ENCODE results near the gene TDG. TPM values are rescaled to one million over a fixed set of nuclear protein-coding genes. Genes with fewer than 3 reads are reported as not detected.
"Not testable (repeated sequence)": the region's sequence is repeated elsewhere in the genome, so short reads cannot be mapped to it uniquely, and the experiment has no call there.

Gene TDG
- total RNA-seq, 6 donors from 2014 or later, result 14.8 to 24.5 (median 17.4) TPM

DNA sequence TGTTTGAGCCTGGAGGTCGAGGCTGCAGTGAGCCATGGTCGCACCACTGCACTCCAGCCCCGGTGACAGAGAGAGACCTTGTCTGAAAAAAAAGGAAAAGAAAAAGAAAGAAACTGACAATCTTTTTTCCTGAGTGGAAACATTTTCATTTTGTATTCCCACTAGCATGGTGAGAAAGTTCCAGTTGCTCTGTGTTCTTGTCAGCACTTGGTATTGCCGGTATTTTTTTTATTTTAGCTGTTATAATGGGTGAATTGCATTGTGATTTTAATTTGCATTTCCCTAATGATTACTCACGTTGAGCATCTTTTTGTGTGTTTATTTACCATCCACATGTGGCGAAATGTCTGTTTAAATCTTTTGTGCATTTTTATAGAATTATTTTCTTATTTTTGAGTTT lies 58.7 kb downstream of the TDG start:
- ATAC-seq (ENCODE audit: low FRiP score in 2 of 2), result no peak
- no peaks in the 10 kb centered on the region for H3K4me1 ChIP-seq
- no peaks in the 10 kb centered on the region for H3K36me3 ChIP-seq
- no peaks in the 10 kb centered on the region for H3K9me3 ChIP-seq
- no peak overlapping the region for H3K27ac ChIP-seq
- no peak for TF ChIP-seq POLR2A (IDR thresholded peaks at IDR 0.05)
- H3K4me3 ChIP-seq, result no peak overlapping the region
- no peak for DNase-seq
- WGBS, 2 donors, result 91 to 97% methylated on average over 6 of the region's 6 CpGs
- no peaks in the 10 kb centered on the region for H3K27me3 ChIP-seq

DNA sequence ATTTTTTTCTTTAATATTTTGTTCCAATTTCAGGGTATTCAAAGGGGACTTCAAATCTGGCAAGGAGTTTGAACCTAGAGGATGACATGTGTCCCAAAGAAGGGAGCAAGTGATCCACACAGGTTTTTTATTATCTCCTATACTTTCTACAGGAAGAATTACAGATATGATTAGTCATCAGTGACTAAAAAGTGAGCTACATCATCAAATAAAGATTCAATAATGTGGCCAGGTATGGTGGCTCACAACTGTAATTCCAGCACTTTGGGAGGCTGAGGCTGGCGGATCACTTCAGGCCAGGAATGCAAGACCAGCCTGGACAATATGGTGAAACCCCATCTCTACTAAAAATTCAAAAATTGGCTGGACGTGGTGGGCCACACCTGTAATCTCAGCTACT lies 60.1 kb downstream of the TDG start:
- H3K4me1 ChIP-seq, result no peaks in the 10 kb centered on the region
- H3K9me3 ChIP-seq, result no peaks in the 10 kb centered on the region
- 89 to 90% methylated on average over 2 of the region's 2 CpGs for WGBS, 2 donors
- DNase-seq, result no peak
- ATAC-seq (ENCODE audit: low FRiP score in 2 of 2), result no peak
- no peaks in the 10 kb centered on the region for H3K36me3 ChIP-seq
- H3K27me3 ChIP-seq, result no peaks in the 10 kb centered on the region
- H3K4me3 ChIP-seq, result no peak overlapping the region
- H3K27ac ChIP-seq, result no peak overlapping the region
- TF ChIP-seq, protein P1, sequence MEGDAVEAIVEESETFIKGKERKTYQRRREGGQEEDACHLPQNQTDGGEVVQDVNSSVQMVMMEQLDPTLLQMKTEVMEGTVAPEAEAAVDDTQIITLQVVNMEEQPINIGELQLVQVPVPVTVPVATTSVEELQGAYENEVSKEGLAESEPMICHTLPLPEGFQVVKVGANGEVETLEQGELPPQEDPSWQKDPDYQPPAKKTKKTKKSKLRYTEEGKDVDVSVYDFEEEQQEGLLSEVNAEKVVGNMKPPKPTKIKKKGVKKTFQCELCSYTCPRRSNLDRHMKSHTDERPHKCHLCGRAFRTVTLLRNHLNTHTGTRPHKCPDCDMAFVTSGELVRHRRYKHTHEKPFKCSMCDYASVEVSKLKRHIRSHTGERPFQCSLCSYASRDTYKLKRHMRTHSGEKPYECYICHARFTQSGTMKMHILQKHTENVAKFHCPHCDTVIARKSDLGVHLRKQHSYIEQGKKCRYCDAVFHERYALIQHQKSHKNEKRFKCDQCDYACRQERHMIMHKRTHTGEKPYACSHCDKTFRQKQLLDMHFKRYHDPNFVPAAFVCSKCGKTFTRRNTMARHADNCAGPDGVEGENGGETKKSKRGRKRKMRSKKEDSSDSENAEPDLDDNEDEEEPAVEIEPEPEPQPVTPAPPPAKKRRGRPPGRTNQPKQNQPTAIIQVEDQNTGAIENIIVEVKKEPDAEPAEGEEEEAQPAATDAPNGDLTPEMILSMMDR (IDR thresholded peaks at IDR 0.05), result no peak
- TF ChIP-seq EP300 (IDR thresholded peaks at IDR 0.05) (no peak), POLR2A (IDR thresholded peaks at IDR 0.05) (no peak), POLR2AphosphoS5 (IDR thresholded peaks at IDR 0.05) (no peak)

DNA sequence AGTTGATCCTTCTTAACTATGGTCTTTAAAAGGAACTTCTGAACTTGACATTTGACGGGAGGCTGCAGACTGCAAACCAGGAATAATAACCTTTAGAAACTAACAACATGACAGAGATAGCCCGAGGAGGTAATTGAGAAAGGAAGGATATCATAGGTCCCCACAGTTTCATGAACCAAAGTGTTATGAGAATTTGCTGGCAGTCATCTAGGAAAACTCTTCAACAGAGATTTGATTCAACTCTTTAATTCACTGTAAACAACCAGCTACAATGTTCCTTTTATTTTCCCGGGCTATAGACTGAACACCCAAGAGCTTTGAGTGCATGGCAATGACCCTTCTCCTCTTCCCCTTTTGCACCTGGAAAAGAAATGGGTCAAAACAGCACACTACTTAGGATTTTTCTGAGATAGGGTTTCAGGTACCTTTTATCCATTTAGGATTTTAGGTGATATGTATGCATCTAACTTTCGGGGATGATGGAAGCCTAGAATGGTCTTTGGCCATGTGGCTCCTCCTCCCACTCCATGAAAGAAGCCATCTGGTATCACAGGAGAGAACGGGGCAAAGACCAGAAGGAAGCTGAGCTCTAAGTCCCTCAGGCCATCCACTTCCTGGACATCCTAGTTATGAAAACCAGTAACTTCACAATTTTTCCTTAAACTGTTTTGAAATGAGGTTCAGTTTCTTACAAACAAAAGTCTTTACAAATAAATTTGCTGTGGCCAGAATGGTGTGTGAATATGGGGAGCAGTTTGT lies 61.3 kb downstream of the TDG start:
- TF ChIP-seq POLR2A (IDR thresholded peaks at IDR 0.05) (no peak), EP300 (IDR thresholded peaks at IDR 0.05) (no peak), POLR2AphosphoS5 (IDR thresholded peaks at IDR 0.05) (no peak)
- TF ChIP-seq, protein P1 (IDR thresholded peaks at IDR 0.05), result no peak
- no peak for ATAC-seq (ENCODE audit: low FRiP score in 2 of 2)
- H3K27me3 ChIP-seq, result no peaks in the 10 kb centered on the region
- no peaks in the 10 kb centered on the region for H3K4me1 ChIP-seq
- no peak overlapping the region for H3K27ac ChIP-seq
- H3K36me3 ChIP-seq, result no peaks in the 10 kb centered on the region
- no peak overlapping the region for H3K4me3 ChIP-seq
- no peak for DNase-seq
- H3K9me3 ChIP-seq, result no peaks in the 10 kb centered on the region
- WGBS, 2 donors, result 47 to 58% methylated on average over 5 of the region's 5 CpGs

DNA sequence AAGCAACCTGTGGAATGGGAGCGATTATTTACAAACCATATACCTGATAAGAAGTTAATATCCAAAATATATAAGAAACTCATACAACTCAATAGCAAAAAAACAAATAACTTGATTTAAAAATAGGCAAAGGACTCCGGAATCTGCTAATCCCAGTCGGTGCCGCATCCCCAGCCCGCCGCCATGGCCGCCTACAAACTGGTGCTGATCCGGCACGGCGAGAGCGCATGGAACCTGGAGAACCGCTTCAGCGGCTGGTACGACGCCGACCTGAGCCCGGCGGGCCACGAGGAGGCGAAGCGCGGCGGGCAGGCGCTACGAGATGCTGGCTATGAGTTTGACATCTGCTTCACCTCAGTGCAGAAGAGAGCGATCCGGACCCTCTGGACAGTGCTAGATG lies 64.9 kb downstream of the TDG start:
- not testable (repeated sequence) for H3K4me3 ChIP-seq; ATAC-seq (ENCODE audit: low FRiP score in 2 of 2); H3K4me1 ChIP-seq; DNase-seq; H3K36me3 ChIP-seq; H3K27ac ChIP-seq; H3K9me3 ChIP-seq; H3K27me3 ChIP-seq
- WGBS, 2 donors, result 88 to 95% methylated on average over 11 to 19 of the region's 27 CpGs

DNA sequence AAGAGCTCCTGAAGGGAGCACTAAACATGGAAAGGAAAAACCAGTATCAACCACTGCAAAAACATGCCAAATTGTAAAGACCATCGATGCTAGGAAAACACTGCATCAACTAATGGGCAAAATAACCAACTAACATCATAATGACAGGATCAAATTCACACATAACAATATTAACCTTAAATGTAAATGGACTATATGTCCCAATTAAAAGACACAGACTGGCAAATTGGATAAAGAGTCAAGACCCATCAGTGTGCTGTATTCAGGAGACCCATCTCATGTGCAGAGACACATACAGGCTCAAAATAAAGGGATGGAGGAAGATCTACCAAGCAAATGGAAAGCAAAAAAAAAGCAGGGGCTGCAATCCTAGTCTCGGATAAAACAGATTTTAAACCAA lies 70.5 kb downstream of the TDG start:
- not testable (repeated sequence) for DNase-seq

More for the DNA sequence above, 70.5 kb downstream of the TDG start:
- H3K9me3 ChIP-seq; ATAC-seq (ENCODE audit: low FRiP score in 2 of 2); H3K4me3 ChIP-seq; H3K36me3 ChIP-seq; H3K27ac ChIP-seq; H3K27me3 ChIP-seq; H3K4me1 ChIP-seq: not testable (repeated sequence)
- 92 to 97% methylated on average over 2 of the region's 2 CpGs for WGBS, 2 donors

Other genes starting within 250 kb of the TDG start
- 10 to 100 TPM in 1 of 6 donors, 1 to 10 TPM in 5; 3.8 to 29.3 (median 7.3) TPM for gene NT5DC3, start 124.6 kb upstream of the TDG start, total RNA-seq
- gene HSP90B1, start 35.5 kb upstream of the TDG start, total RNA-seq, result 100 to 1,000 TPM; 164 to 743 (median 287) TPM
- gene GLT8D2, start 84.3 kb downstream of the TDG start, total RNA-seq, result 1 to 10 TPM in 5 of 6 donors, not detected in 1; 2.4 to 9.5 (median 5.3) TPM
- 10 to 100 TPM; 10.3 to 28.2 (median 15.8) TPM for gene HCFC2, start 98.7 kb downstream of the TDG start, total RNA-seq
- gene NFYB, start 172.3 kb downstream of the TDG start, total RNA-seq, result 100 to 1,000 TPM in 1 of 6 donors, 10 to 100 TPM in 5; 20.3 to 101 (median 39.0) TPM
- gene TXNRD1, start 249.9 kb downstream of the TDG start, total RNA-seq, result 100 to 1,000 TPM; 124 to 381 (median 162) TPM

Measured in upper lobe of left lung (tissue), 6 donors.